Natural killer cell (primary cell): ENCODE data around the gene MAGEA8. TPM values are rescaled to one million over a fixed set of nuclear protein-coding genes. Genes with fewer than 3 reads are reported as not detected.
"Not testable (repeated sequence)": the region's sequence is repeated elsewhere in the genome, so short reads cannot be mapped to it uniquely, and the experiment has no call there.

Source experiments
- ATAC-seq, 3 donors: fragments of 150-1000 bp in 2 of 3; fragments of 200-7000 bp in 1 of 3; cut with Tn5 transposase; 1 replicate in 1 of 3; 2 replicates in 2 of 3; pipeline ENCODE4 v1.10.0; 2021; ENCODE audit warnings: mild to moderate bottlenecking in 2 of 3, moderate library complexity in 2 of 3
- DNase-seq, 2 donors: peaks; one replicate each; pipeline versions ENCODE4 v3.0.0 to v3.0.0-alpha.2; 2013 to 2021; ENCODE audit warnings: mixed read lengths in 1 of 2
- H3K27ac ChIP-seq: one replicate; pipeline ENCODE4 v1.5.1; 2013; ENCODE audit warnings: mild to moderate bottlenecking, low read length
- H3K27me3 ChIP-seq: one replicate; pipeline ENCODE4 v1.6.1; 2013; ENCODE audit warnings: low read length; ENCODE audit not compliant: control insufficient read depth, insufficient read depth
- H3K36me3 ChIP-seq: one replicate; pipeline ENCODE4 v1.6.1; 2013; ENCODE audit warnings: low read length; ENCODE audit not compliant: control insufficient read depth, insufficient read depth
- H3K4me1 ChIP-seq: one replicate; pipeline ENCODE4 v1.6.1; 2013; ENCODE audit warnings: low read length; ENCODE audit not compliant: control insufficient read depth, insufficient read depth
- H3K4me3 ChIP-seq: one replicate; pipeline ENCODE4 v1.5.1; 2013; ENCODE audit warnings: low read length
- H3K9me3 ChIP-seq: one replicate; pipeline ENCODE4 v1.6.1; 2013; ENCODE audit warnings: low read length; ENCODE audit not compliant: control insufficient read depth, insufficient read depth
- H3K27ac Mint-ChIP-seq, 2 donors: one replicate each; pipeline ENCODE4 v1.8.0; 2022; ENCODE audit warnings: mild to moderate bottlenecking in 2 of 2, mixed read lengths in 2 of 2, moderate library complexity in 1 of 2
- H3K27me3 Mint-ChIP-seq, 2 donors: one replicate each; pipeline ENCODE4 v1.8.0; 2022; ENCODE audit warnings: low read depth in 2 of 2, mixed read lengths in 2 of 2
- H3K36me3 Mint-ChIP-seq: one replicate; pipeline ENCODE4 v1.8.0; 2022; ENCODE audit warnings: mixed read lengths
- H3K4me1 Mint-ChIP-seq, 2 donors: one replicate each; pipeline ENCODE4 v1.8.0; 2022; ENCODE audit warnings: mixed read lengths in 2 of 2
- H3K4me3 Mint-ChIP-seq: one replicate; pipeline ENCODE4 v1.8.0; 2022; ENCODE audit warnings: mild to moderate bottlenecking, moderate library complexity, mixed read lengths
- H3K9me3 Mint-ChIP-seq, 2 donors: one replicate each; pipeline ENCODE4 v1.8.0; 2022; ENCODE audit warnings: mixed read lengths in 2 of 2
- WGBS: methylation state at CpG from one replicate; pipeline ENCODE4 v1.1.7; 2013; ENCODE audit warnings: missing lambda C conversion rate; ENCODE audit not compliant: insufficient coverage; 5-methylcytosine and 5-hydroxymethylcytosine counted together
- intact Hi-C: fragments of 100-400 bp; cut with micrococcal nuclease; formaldehyde crosslinking; loops from one replicate; pipeline ENCODE4 v1.14.2; 2022
- total RNA-seq, 4 donors: library from RNA; stranded (reverse); fragments of 120-200 nt in 1 of 4; gene quantifications; one replicate each; pipeline versions ENCODE4 v1.2.3 to v1.2.4, GENCODE V29; 2013 to 2022

Gene MAGEA8
- total RNA-seq, 3 donors from 2014 or later (not counting 1 experiment from before 2014, with no cell fraction given) = not detected

DNA sequence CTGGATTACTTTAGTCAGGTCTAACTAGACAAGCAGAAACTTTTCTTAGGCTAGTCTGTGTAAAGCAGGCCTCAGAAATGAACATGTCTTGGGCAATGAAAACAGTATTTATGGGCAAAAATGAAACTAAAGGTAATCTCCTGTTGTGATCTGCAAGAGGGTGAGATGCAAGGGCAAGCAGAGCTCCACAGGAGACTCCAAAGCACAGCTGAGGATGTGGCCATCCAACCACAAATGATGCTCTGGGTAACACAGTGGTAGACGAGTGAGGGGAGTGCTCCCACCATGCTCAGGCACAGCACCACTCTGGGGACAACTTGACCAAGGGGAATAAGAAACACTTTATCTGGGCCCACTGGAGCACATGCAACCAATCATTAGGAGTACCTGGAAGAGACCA is 47.7 kb downstream of the MAGEA8 start:
- H3K27ac Mint-ChIP-seq, H3K27me3 Mint-ChIP-seq, H3K27ac ChIP-seq, H3K36me3 Mint-ChIP-seq, H3K4me3 Mint-ChIP-seq, H3K9me3 Mint-ChIP-seq, H3K4me3 ChIP-seq, H3K36me3 ChIP-seq, intact Hi-C loops, DNase-seq, H3K4me1 Mint-ChIP-seq, H3K27me3 ChIP-seq, H3K4me1 ChIP-seq, H3K9me3 ChIP-seq: not testable (repeated sequence)
- WGBS = no CpG with 5 or more reads among the region's 1 CpG
- peak; percentile 57 to 78 (median 62) for ATAC-seq

DNA sequence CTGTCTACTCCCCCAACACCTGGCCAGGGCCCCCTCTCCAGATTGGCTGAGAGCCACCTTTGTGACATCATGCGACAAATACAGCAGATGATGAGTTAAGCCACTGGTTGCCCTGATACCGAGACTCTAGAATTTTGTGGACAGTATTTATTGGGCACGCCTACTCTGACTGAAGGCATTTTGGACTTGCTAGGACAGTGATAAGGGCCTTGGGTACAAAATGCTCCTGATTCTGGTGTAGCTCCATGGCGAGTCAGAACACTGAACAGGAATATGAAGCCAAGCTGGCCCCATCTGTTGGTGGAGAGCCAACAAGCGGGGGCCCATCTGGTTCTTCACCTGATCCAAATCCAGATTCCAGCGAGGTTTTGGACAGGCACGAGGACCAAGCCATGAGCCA is 48.4 kb downstream of the MAGEA8 start, which contains the start of gene HSFX4:
Gene HSFX4 (plus strand): TSS at position 174 of the 400 bp plus-strand sequence. CDS start 72 bp downstream, at position 246.
- H3K9me3 ChIP-seq, H3K36me3 ChIP-seq, H3K27me3 ChIP-seq, ATAC-seq, intact Hi-C loops, H3K9me3 Mint-ChIP-seq, H3K36me3 Mint-ChIP-seq, H3K27ac ChIP-seq, H3K4me1 ChIP-seq, H3K27me3 Mint-ChIP-seq, H3K4me3 ChIP-seq, H3K4me3 Mint-ChIP-seq, H3K27ac Mint-ChIP-seq, H3K4me1 Mint-ChIP-seq, DNase-seq: not testable (repeated sequence)
- no CpG with 5 or more reads among the region's 7 CpGs for WGBS

DNA sequence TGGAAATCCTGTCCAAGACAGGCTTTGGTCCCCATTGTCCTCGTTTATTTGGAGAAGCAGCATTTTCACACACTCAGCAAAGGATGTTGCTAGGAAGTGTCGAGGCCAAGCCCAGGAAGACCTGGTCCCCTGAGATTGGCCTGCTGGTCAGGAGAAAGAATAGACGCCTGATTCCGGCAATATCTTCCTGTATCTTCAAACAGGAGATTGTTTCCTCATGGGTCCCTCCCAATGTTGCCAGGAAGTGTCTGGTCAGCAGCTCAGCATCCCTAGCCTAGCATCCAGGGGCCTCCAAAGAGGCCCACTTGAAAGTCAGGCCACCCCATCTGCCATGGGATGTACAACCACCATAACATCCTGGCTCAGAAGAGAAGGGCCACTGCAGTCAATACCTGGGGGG is 50.4 kb downstream of the MAGEA8 start:
- intact Hi-C loops = loop anchor here (10.0 kb wide), 2 partner anchors 57 to 427 kb away; partner anchors contain the start of gene IDS

DNA sequence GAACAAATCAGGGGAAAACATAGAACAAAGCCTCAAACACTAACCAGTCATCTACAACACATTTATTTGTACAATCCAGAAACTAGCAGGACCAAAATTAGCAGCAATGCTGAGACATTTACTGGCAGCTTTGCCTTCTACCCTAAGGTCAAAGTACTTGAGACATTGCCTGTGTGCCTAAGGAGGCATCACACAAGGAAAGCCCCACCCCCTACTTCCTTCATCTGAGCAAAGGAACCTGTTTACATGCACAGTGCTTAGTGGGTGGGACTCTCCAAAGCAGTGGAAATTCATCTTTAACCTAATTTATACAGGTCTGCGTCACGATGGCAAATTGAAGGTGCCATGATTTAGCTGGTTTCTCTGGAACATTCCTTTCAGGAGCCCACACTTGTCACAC is 51.2 kb downstream of the MAGEA8 start:
- not testable (repeated sequence) for H3K36me3 Mint-ChIP-seq, H3K9me3 ChIP-seq, H3K27ac ChIP-seq, H3K4me3 ChIP-seq, H3K27ac Mint-ChIP-seq, DNase-seq, H3K9me3 Mint-ChIP-seq, H3K27me3 Mint-ChIP-seq, H3K4me1 ChIP-seq, H3K4me1 Mint-ChIP-seq, H3K36me3 ChIP-seq, H3K4me3 Mint-ChIP-seq, H3K27me3 ChIP-seq, ATAC-seq
- intact Hi-C loops = loop anchor here (10.0 kb wide), 2 partner anchors 57 to 427 kb away; partner anchors contain the start of gene IDS
- WGBS = no CpG with 5 or more reads among the region's 2 CpGs

More for the DNA sequence above, 50.4 kb downstream of the MAGEA8 start:
- not testable (repeated sequence) for H3K4me3 ChIP-seq, ATAC-seq, H3K27me3 Mint-ChIP-seq, H3K9me3 ChIP-seq, H3K4me1 ChIP-seq, H3K36me3 Mint-ChIP-seq, H3K4me1 Mint-ChIP-seq, H3K27ac Mint-ChIP-seq, H3K9me3 Mint-ChIP-seq, H3K27ac ChIP-seq, H3K36me3 ChIP-seq, H3K4me3 Mint-ChIP-seq, H3K27me3 ChIP-seq, DNase-seq
- WGBS = no CpG with 5 or more reads among the region's 4 CpGs

DNA sequence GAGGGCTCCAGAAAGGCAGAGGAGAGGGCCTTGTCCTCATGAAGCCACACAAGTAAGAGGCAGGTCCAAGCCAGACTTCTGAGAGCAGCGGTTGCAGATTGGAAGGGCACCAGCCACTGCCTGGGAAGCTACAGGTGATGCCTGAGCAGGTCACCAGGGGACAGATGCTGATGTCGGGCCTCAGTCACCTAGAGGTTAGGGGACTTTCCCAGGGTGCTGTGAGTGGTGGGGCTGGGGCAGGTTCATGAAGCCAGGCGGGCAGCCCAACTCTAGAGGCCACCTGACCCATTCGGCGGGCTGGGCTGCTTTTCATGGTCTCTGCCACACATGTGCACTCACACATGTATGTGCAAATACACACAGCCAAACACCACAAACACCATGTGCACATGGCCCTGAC is 52.0 kb downstream of the MAGEA8 start:
- not testable (repeated sequence) for H3K27me3 ChIP-seq, H3K4me3 Mint-ChIP-seq, H3K4me1 Mint-ChIP-seq, H3K9me3 Mint-ChIP-seq, H3K27me3 Mint-ChIP-seq, H3K27ac ChIP-seq, ATAC-seq, H3K9me3 ChIP-seq, H3K36me3 ChIP-seq, H3K27ac Mint-ChIP-seq, DNase-seq, H3K36me3 Mint-ChIP-seq, H3K4me3 ChIP-seq
- intact Hi-C loops = loop anchor here (10.0 kb wide), 2 partner anchors 58 to 428 kb away; partner anchors contain the start of gene IDS
- WGBS = no CpG with 5 or more reads among the region's 5 CpGs
- peaks cover 11% of the 10 kb centered on the region for H3K4me1 ChIP-seq

DNA sequence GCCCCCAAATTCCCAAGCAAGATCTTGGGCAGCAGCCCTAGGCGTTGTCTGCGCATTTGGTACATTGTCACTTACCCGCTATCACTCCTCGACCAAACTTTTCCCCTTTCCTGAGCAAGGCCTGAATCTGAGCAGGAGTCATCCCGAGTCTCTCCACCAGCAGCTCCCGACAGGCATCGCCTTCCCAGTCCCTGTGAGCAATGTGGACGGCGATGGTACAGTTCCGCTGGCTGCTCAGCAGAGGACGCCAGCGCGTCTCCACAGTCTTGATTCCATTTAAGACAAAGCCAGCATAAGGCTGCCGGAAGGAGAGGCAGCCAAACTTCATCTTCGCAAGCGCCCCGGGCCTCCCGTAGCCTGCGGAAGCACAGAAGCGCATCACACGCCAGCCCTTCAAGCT is 52.6 kb downstream of the MAGEA8 start:
- H3K9me3 ChIP-seq, ATAC-seq, H3K36me3 ChIP-seq, H3K4me1 Mint-ChIP-seq, H3K9me3 Mint-ChIP-seq, H3K27ac ChIP-seq, H3K4me3 ChIP-seq, H3K4me3 Mint-ChIP-seq, H3K27ac Mint-ChIP-seq, H3K36me3 Mint-ChIP-seq, DNase-seq, H3K27me3 ChIP-seq, H3K27me3 Mint-ChIP-seq: not testable (repeated sequence)
- peaks cover 12% of the 10 kb centered on the region for H3K4me1 ChIP-seq
- intact Hi-C loops = loop anchor here (10.0 kb wide), 2 partner anchors 59 to 429 kb away; partner anchors contain the start of gene IDS
- WGBS = 97% methylated on average over 11 of the region's 21 CpGs

Other genes with a start within 250 kb of the MAGEA8 start
- gene TMEM185A, start 249.4 kb upstream of the MAGEA8 start, total RNA-seq = 10 to 100 TPM; 15.1 to 29.6 (median 26.6) TPM
- gene MAGEA11, start 169.1 kb upstream of the MAGEA8 start, total RNA-seq = not detected
- under 1 TPM in 2 of 3 donors, not detected in 1; 0.21 to 0.32 TPM for gene HSFX1, start 107.1 kb upstream of the MAGEA8 start, total RNA-seq
- not detected for gene MAGEA9, start 99.3 kb upstream of the MAGEA8 start, total RNA-seq
- not detected for gene HSFX4, start 48.4 kb downstream of the MAGEA8 start, total RNA-seq
- gene EOLA2, start 57.3 kb downstream of the MAGEA8 start, total RNA-seq = 10 to 100 TPM; 80.9 to 94.9 (median 85.5) TPM